GM18526 (cell line): ENCODE data around the gene RHD.
"Not testable (repeated sequence)": the region's sequence is repeated elsewhere in the genome, so short reads cannot be mapped to it uniquely, and the experiment has no call there.

Experiments used
- POLR2A ChIP-seq: IDR thresholded peaks from 3 replicates; pipeline ENCODE4 v1.6.1; 2011; ENCODE audit not compliant: insufficient read length; ENCODE audit errors: extremely low read depth

The RHD gene

GRCh38 chr1:25272238-25272637 is at the start of gene RHD:
Gene RHD (plus strand): TSS chr1:25272509. CDS start chr1:25272548, 39 bp downstream.
- not testable (repeated sequence) for TF ChIP-seq POLR2A

GRCh38 chr1:25222606-25223005 is 49.7 kb upstream of the RHD start:
- no peak for TF ChIP-seq POLR2A

- TF ChIP-seq POLR2A = no peak
Observed at GRCh38 chr1:25223471-25223870, 48.8 kb upstream of the RHD start.

GRCh38 chr1:25232027-25232865 is 40.1 kb upstream of the RHD start, which contains the start of gene SYF2:
Gene SYF2 (minus strand): TSS chr1:25232502. CDS start chr1:25232467, 35 bp downstream.
- peak; percentile 63 for TF ChIP-seq POLR2A

GRCh38 chr1:25232866-25233784 is 39.2 kb upstream of the RHD start:
- peak; percentile 38 for TF ChIP-seq POLR2A

GRCh38 chr1:25238046-25238445 is 34.3 kb upstream of the RHD start:
- no peak for TF ChIP-seq POLR2A

- TF ChIP-seq POLR2A = peak; percentile 65
Observed at GRCh38 chr1:25239681-25240541, 32.4 kb upstream of the RHD start.

GRCh38 chr1:25243907-25244306 is 28.4 kb upstream of the RHD start:
- no peak for TF ChIP-seq POLR2A

GRCh38 chr1:25245393-25245792 is 26.9 kb upstream of the RHD start:
- TF ChIP-seq POLR2A = no peak

- TF ChIP-seq POLR2A = no peak
Observed at GRCh38 chr1:25245809-25246599, 26.3 kb upstream of the RHD start.

GRCh38 chr1:25246600-25247023 is 25.7 kb upstream of the RHD start:
- TF ChIP-seq POLR2A = no peak

GRCh38 chr1:25247024-25247828 is 25.1 kb upstream of the RHD start, which contains the start of gene RSRP1:
Gene RSRP1 (minus strand): TSS chr1:25247454. CDS start chr1:25246963, 491 bp downstream.
- TF ChIP-seq POLR2A = peak; percentile 100

- no peak for TF ChIP-seq POLR2A
Observed at GRCh38 chr1:25247829-25248754, 24.2 kb upstream of the RHD start.
